Measurements from ENCODE around the gene SEC14L1.

DNA sequence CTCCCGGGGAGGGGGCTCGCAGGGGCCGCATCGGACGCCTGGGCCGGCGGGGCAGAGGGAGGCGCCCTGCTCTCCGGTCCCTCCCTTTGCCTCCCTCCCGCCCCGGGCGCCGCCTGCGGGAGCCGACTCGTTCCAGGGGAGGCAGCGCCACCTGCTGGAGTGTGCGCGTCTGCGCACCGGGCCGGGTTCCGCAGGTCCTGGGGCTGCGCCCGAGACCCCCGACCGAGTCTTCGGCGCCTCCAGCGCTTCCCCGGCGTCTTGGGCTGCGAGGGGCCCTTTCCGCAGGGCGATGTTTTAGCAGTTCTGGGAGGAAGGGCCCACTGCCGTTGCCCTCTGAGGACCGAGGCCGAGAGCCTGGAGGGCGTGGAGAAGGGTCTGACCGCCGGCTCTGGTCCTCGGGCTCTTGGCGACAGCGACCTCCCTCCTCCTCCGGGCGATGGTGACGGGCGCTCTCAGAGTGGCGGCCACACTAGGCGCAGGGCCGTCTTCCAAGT lies 106.3 kb downstream of the SEC14L1 start:
- TF ChIP-seq, protein P1, sequence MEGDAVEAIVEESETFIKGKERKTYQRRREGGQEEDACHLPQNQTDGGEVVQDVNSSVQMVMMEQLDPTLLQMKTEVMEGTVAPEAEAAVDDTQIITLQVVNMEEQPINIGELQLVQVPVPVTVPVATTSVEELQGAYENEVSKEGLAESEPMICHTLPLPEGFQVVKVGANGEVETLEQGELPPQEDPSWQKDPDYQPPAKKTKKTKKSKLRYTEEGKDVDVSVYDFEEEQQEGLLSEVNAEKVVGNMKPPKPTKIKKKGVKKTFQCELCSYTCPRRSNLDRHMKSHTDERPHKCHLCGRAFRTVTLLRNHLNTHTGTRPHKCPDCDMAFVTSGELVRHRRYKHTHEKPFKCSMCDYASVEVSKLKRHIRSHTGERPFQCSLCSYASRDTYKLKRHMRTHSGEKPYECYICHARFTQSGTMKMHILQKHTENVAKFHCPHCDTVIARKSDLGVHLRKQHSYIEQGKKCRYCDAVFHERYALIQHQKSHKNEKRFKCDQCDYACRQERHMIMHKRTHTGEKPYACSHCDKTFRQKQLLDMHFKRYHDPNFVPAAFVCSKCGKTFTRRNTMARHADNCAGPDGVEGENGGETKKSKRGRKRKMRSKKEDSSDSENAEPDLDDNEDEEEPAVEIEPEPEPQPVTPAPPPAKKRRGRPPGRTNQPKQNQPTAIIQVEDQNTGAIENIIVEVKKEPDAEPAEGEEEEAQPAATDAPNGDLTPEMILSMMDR (conservative IDR thresholded peaks at IDR 0.05), result peak; percentile 98
- no peak for TF ChIP-seq ZFX (IDR thresholded peaks at IDR 0.05)

All from C4-2B (cell line).